ENCODE data around the gene EEF1A2.

- TF ChIP-seq CTCF (IDR thresholded peaks at IDR 0.05; ENCODE audit: low read length) (no peak), EZH2phosphoT487 (IDR thresholded peaks at IDR 0.05; ENCODE audit: low read length) (no peak), EZH2 (optimal IDR thresholded peaks at IDR 0.05; ENCODE audit: low read depth, low read length) (no peak)
Measured at GRCh38 chr20:63464289-63464635, 34.6 kb downstream of the EEF1A2 start.

All from MM.1S (cell line).